Measurements from ENCODE around the gene EEPD1. TPM values are rescaled to one million over a fixed set of nuclear protein-coding genes. Genes with fewer than 3 reads are reported as not detected.
A peak's percentile ranks its signal among the peaks of the same experiment; 100 is the strongest.

Gene EEPD1
- total RNA-seq, 1 experiment from 2014 or later = 48.0 TPM

GRCh38 chr7:36110584-36110983 is 42.5 kb upstream of the EEPD1 start:
- TF ChIP-seq SIN3A (IDR thresholded peaks at IDR 0.05; ENCODE audit: borderline replicate concordance, insufficient read depth, low read depth, low read length) (no peak), POLR2AphosphoS5 (IDR thresholded peaks at IDR 0.05; ENCODE audit: low read depth, low read length) (no peak)
- Histone ChIP-seq H3K4me1 (ENCODE audit: control insufficient read depth, insufficient read depth, low read length) (peaks cover 4% of the 10 kb centered on the region), H3K36me3 (ENCODE audit: control insufficient read depth, insufficient read depth, low read length) (no peaks in the 10 kb centered on the region), H3K9me3 (ENCODE audit: control insufficient read depth, insufficient read depth, low read depth, low read length) (no peaks in the 10 kb centered on the region; the same call in 1 of the 2 replicates), H3K27ac (ENCODE audit: low read length) (no peak overlapping the region), H3K4me3 (ENCODE audit: low read depth in 2 of 2, low read length in 2 of 2) (no peak overlapping the region), H3K27me3 (ENCODE audit: control insufficient read depth, insufficient read depth, low read length) (no peaks in the 10 kb centered on the region)
- intact Hi-C loops (cut with micrococcal nuclease; ENCODE audit: unreplicated experiment) = no loop called here
- POLR2A ChIA-PET = no interaction called here
- ATAC-seq (no peak), DNase-seq (ENCODE audit: low read depth, low spot score) (no peak)
- no TSS peak for BruUV-seq (replicated peaks)
- in situ Hi-C loops (cut with HindIII; ENCODE audit: low pct_unique_long_range_greater_than_20kb, low sequenced_read_pairs) = loop anchor here (25.0 kb wide), 1 partner anchor 123 kb away; no protein-coding TSS in a partner anchor
- CTCF ChIA-PET = no interaction called here

GRCh38 chr7:36112969-36113368 is 40.1 kb upstream of the EEPD1 start:
- peaks cover 25% of the 10 kb centered on the region for H3K4me1 ChIP-seq (ENCODE audit: control insufficient read depth, insufficient read depth, low read length)
- in situ Hi-C loops (cut with HindIII; ENCODE audit: low pct_unique_long_range_greater_than_20kb, low sequenced_read_pairs) = loop anchor here (25.0 kb wide), 1 partner anchor 126 kb away; no protein-coding TSS in a partner anchor

GRCh38 chr7:36114355-36114754 is 38.7 kb upstream of the EEPD1 start:
- CTCF ChIA-PET = no interaction called here
- TF ChIP-seq POLR2AphosphoS5 (IDR thresholded peaks at IDR 0.05; ENCODE audit: low read depth, low read length) = no peak
- no peak for TF ChIP-seq TCF7L2 (IDR thresholded peaks at IDR 0.05; ENCODE audit: low read depth, low read length)
- Histone ChIP-seq H3K9me3 (ENCODE audit: control insufficient read depth, insufficient read depth, low read depth, low read length) (peaks cover 3% of the 10 kb centered on the region; the same call in 1 of the 2 replicates), H3K27me3 (ENCODE audit: control insufficient read depth, insufficient read depth, low read length) (no peaks in the 10 kb centered on the region), H3K36me3 (ENCODE audit: control insufficient read depth, insufficient read depth, low read length) (no peaks in the 10 kb centered on the region), H3K27ac (ENCODE audit: low read length) (no peak overlapping the region), H3K4me1 (ENCODE audit: control insufficient read depth, insufficient read depth, low read length) (peaks cover 25% of the 10 kb centered on the region), H3K4me3 (ENCODE audit: low read depth in 2 of 2, low read length in 2 of 2) (no peak overlapping the region)
- no peak for DNase-seq (ENCODE audit: low read depth, low spot score)
- in situ Hi-C loops (cut with HindIII; ENCODE audit: low pct_unique_long_range_greater_than_20kb, low sequenced_read_pairs) (loop anchor here (25.0 kb wide), 1 partner anchor 127 kb away; no protein-coding TSS in a partner anchor), intact Hi-C loops (cut with micrococcal nuclease; ENCODE audit: unreplicated experiment) (no loop called here)
- no TSS peak for BruUV-seq (replicated peaks)
- ATAC-seq = no peak
- POLR2A ChIA-PET = no interaction called here

More at GRCh38 chr7:36112969-36113368, 40.1 kb upstream of the EEPD1 start:
- no peaks in the 10 kb centered on the region for H3K36me3 ChIP-seq (ENCODE audit: control insufficient read depth, insufficient read depth, low read length)
- DNase-seq (ENCODE audit: low read depth, low spot score) = no peak
- TF ChIP-seq CTCF (IDR thresholded peaks at IDR 0.05) (no peak), TCF7L2 (IDR thresholded peaks at IDR 0.05; ENCODE audit: low read depth, low read length) (no peak)
- peak overlapping the region; percentile 23; the same call in 1 of the 2 replicates for H3K27ac ChIP-seq (ENCODE audit: low read length)
- no peak overlapping the region for H3K4me3 ChIP-seq (ENCODE audit: low read depth in 2 of 2, low read length in 2 of 2)
- H3K27me3 ChIP-seq (ENCODE audit: control insufficient read depth, insufficient read depth, low read length) = no peaks in the 10 kb centered on the region
- POLR2A ChIA-PET = no interaction called here
- CTCF ChIA-PET = no interaction called here
- no peak for ATAC-seq
- no TSS peak for BruUV-seq (replicated peaks)
- intact Hi-C loops (cut with micrococcal nuclease; ENCODE audit: unreplicated experiment) = no loop called here
- H3K9me3 ChIP-seq (ENCODE audit: control insufficient read depth, insufficient read depth, low read depth, low read length) = no peaks in the 10 kb centered on the region; the same call in 1 of the 2 replicates

GRCh38 chr7:36115448-36116321 is 37.4 kb upstream of the EEPD1 start:
- Histone ChIP-seq H3K4me3 (ENCODE audit: low read depth in 2 of 2, low read length in 2 of 2) (no peak overlapping the region), H3K36me3 (ENCODE audit: control insufficient read depth, insufficient read depth, low read length) (no peaks in the 10 kb centered on the region), H3K27me3 (ENCODE audit: control insufficient read depth, insufficient read depth, low read length) (no peaks in the 10 kb centered on the region), H3K9me3 (ENCODE audit: control insufficient read depth, insufficient read depth, low read depth, low read length) (peaks cover 5% of the 10 kb centered on the region; the same call in 1 of the 2 replicates), H3K27ac (ENCODE audit: low read length) (peak overlapping the region; percentile 74), H3K4me1 (ENCODE audit: control insufficient read depth, insufficient read depth, low read length) (peaks cover 25% of the 10 kb centered on the region)
- ATAC-seq (peak; percentile 96), DNase-seq (ENCODE audit: low read depth, low spot score) (peak; percentile 96)
- CTCF ChIA-PET = interaction anchor here (0.5 kb wide), 1 partner anchor 1100 kb away, joined by 4 read pairs; no protein-coding TSS in a partner anchor
- in situ Hi-C loops (cut with HindIII; ENCODE audit: low pct_unique_long_range_greater_than_20kb, low sequenced_read_pairs) (loop anchor here (25.0 kb wide), 1 partner anchor 128 kb away; no protein-coding TSS in a partner anchor), intact Hi-C loops (cut with micrococcal nuclease; ENCODE audit: unreplicated experiment) (no loop called here)
- BruUV-seq (replicated peaks) = no TSS peak
- POLR2A ChIA-PET = interaction anchor here (0.6 kb wide), 1 partner anchor 1114 kb away, joined by 6 read pairs; no protein-coding TSS in a partner anchor
- no peak for TF ChIP-seq CTCF (IDR thresholded peaks at IDR 0.05)
- TF ChIP-seq POLR2AphosphoS5 (IDR thresholded peaks at IDR 0.05; ENCODE audit: low read depth, low read length) = peak; percentile 74; the same call in 1 of the 2 replicates
- TF ChIP-seq TCF7L2 (IDR thresholded peaks at IDR 0.05; ENCODE audit: low read depth, low read length) = no peak

All from Panc1 (cell line).